Activated CD4-positive, alpha-beta T cell treated with anti-CD3 and anti-CD28 coated beads, Interleukin-2, Interleukin-4, amounts not matched to agents 100 ng/mL and 50 ng/mL, durations not matched to agents 16 hours and 8 hours (primary cell): Measurements from ENCODE around the gene UBXN6.

Source experiments
- DNase-seq: peaks from one replicate; pipeline ENCODE4 v3.0.0-alpha.2; 2020; ENCODE audit warnings: low spot score

The UBXN6 gene

DNA sequence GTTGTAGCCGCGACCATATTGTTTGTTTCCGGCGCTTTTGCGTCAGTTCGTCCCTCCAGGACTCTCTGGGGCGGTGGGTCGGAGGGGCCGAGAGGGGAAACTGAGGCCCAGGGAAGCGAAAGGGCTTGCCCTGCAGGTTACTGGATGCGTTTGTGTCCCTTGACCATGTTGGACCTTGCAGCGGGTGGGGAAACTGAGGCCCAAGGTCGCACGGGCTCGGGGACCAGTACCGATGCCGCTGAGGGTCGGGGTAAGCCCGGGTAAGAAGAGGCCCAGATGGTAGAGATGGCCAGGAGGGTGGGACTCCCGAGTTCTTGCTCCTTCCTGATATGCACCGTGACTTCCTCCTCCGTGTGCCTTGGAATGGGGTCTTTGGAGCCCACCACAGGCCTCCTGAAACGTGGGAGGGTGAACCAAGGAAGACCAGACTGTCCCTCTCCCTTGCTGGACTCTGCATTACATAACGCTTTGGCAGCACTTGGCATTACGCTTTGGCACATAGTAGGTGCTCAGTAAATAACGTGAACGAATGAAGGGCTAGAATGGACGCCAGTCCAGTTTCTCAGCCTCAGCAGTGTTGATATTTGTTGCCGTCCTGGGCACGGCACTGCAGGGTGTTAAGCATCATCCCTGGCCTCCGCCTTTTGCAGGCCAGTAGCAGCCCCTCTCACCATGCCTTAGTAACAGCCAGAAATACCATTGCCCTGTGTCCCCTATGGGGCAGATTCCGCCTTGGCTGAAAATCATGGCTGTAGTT, 54.4 kb downstream of the UBXN6 start:
- no peak for DNase-seq

GRCh38 chr19:4402171-4403004, 55.2 kb downstream of the UBXN6 start, which contains the start of gene CHAF1A:
Gene CHAF1A, plus strand, starts transcription at chr19:4402640. Its CDS starts 123 bp downstream, at chr19:4402763.
- peak; percentile 100 for DNase-seq

- no peak for DNase-seq
These were observed 55.8 kb downstream of the UBXN6 start for GRCh38 chr19:4401769-4402170.

GRCh38 chr19:4400135-4400936, 57.3 kb downstream of the UBXN6 start, which contains the start of gene SH3GL1:
Gene SH3GL1, minus strand, starts transcription at chr19:4400547. Its CDS starts 179 bp downstream, at chr19:4400368.
- peak; percentile 90 for DNase-seq

GRCh38 chr19:4399812-4400134, 57.8 kb downstream of the UBXN6 start:
- no peak for DNase-seq

DNA sequence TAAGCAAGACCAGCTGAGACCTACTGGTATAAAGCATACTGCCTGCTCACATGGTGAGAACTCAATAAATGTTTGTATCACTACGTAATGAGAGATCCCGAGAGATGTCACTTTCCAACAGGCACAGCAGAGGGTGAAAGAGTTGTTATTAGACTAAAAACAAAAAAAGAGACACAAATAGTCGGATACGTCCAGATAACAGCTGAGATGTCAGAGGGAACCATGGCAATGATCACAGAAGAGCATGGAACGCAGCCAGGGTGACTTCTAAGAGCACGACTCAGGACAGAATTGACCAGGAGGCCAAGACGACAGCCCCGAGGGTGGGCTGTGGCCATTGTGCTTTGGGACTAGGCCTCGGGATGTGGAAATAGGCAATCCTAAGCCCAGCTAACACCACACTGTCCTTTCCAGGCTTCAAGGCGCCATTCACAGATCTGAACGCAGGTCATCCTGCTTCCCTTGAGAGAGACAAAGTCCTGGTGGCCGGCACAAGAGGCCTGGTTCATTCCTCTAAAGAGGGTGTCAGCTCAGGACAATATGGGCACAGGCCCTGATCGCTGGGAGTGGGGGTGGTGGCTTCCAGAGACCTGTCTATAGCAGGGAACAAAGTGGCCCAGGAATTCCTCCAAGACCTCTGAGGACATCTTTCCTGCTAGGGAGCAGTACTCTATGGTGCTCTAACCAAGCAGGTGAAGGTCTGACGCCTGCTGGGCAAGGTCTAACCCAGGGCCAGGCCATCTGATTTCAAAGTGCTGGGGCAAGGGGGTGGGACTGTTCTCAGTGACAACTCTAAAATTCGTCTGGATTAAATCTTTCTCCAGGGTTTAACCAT, 60.4 kb downstream of the UBXN6 start:
- DNase-seq, result no peak
